Breast epithelium (tissue), 3 donors: Measurements from ENCODE around the gene CDK5RAP2.

Experiments
- CTCF ChIP-seq, 3 donors: fragments of 450-650 bp; IDR thresholded peaks; one replicate each; pipeline ENCODE4 v1.5.1; 2016 to 2017; ENCODE audit warnings: antibody characterized with exemption in 3 of 3, mild to moderate bottlenecking in 3 of 3, moderate library complexity in 3 of 3
- POLR2A ChIP-seq: fragments of 450-650 bp; IDR thresholded peaks from one replicate; pipeline ENCODE4 v1.6.1; 2016; ENCODE audit warnings: antibody characterized with exemption, mild to moderate bottlenecking, moderate library complexity

- TF ChIP-seq CTCF (IDR thresholded peaks at IDR 0.05) = no peak
- no peak for TF ChIP-seq POLR2A
These were observed 79.2 kb downstream of the CDK5RAP2 start for GRCh38 chr9:120500733-120501132.
